ENCODE measurements around the gene NEB. TPM values are rescaled to one million over a fixed set of nuclear protein-coding genes. Genes with fewer than 3 reads are reported as not detected.

The NEB gene
- total RNA-seq, 1 donor: under 0.01 TPM

- DNase-seq (ENCODE audit: low read depth in 2 of 3, low spot score in 2 of 3): no peak
These were observed 248.2 kb downstream of the NEB start for GRCh38 chr2:151486053-151486452.

GRCh38 chr2:151484100-151484499 lies 250.2 kb downstream of the NEB start:
- DNase-seq (ENCODE audit: low read depth in 2 of 3, low spot score in 2 of 3): no peak

GRCh38 chr2:151483546-151483945 lies 250.7 kb downstream of the NEB start:
- no peak for DNase-seq (ENCODE audit: low read depth in 2 of 3, low spot score in 2 of 3)

GRCh38 chr2:151482171-151482725 lies 252.0 kb downstream of the NEB start:
- DNase-seq (ENCODE audit: low read depth in 2 of 3, low spot score in 2 of 3): no peak

DNA sequence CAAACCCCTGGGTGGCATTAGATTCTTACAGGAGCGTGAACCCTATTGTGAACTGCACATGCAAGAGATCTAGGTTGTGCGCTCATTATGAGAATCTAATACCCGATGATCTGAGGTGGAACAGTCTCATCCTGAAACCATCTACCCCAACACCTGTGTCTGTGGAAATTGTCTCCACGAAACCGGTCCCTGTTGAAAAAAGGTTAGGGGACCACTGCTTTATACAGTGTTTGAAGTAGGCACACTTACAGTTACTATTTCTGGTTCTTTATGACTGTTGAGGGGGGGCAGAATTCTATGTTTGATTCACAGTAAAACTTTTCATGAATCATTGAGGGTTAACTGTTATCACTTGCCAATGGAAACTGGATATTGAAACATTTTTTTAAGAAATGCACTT lies 252.5 kb downstream of the NEB start:
- no peak for DNase-seq (ENCODE audit: low read depth in 2 of 3, low spot score in 2 of 3)

- no peak for DNase-seq (ENCODE audit: low read depth in 2 of 3, low spot score in 2 of 3)
These were observed 256.3 kb downstream of the NEB start for GRCh38 chr2:151478011-151478410.

GRCh38 chr2:151476287-151476686 lies 258.0 kb downstream of the NEB start:
- DNase-seq (ENCODE audit: low read depth in 2 of 3, low spot score in 2 of 3): no peak

DNA sequence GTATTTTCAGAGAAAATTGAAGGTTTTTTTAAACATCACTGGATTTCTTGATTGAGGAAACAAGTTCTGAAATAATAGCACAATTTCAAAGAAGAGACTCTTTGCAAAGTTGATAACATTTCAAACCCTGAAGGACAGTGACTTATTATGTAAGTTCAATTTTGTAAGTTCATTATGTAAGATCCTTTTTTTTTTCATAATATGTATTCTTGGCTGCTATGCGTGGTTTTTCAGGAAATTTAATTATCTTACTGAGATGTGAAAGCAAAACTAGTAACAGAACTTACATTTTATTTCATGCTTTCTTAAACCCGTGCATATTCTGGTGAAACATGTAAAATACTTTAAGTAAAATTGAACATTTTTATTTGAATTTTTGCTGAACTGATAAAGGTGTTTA lies 259.2 kb downstream of the NEB start:
- no peak for DNase-seq (ENCODE audit: low read depth in 2 of 3, low spot score in 2 of 3)

GRCh38 chr2:151472966-151473365 lies 261.3 kb downstream of the NEB start:
- DNase-seq (ENCODE audit: low read depth in 2 of 3, low spot score in 2 of 3): no peak

DNA sequence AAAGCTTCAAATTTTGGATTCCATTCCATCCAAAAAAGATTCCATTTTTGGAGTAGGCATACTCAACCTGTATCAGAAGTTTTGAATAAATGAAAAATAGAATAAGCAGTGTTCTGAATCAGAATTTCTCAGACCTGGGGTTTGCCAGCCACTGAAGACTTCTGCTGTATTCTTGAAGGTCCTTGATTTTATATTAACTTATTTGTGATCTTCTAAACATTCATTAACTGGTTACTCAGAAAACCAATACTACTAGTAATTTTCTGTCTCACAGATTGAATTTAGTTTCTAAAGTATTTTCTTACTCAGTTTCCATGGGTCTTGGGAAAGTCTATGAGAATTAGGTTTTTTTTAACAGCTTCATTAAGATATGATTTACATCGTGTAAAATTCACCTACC lies 263.7 kb downstream of the NEB start:
- DNase-seq (ENCODE audit: low read depth in 2 of 3, low spot score in 2 of 3): no peak

DNA sequence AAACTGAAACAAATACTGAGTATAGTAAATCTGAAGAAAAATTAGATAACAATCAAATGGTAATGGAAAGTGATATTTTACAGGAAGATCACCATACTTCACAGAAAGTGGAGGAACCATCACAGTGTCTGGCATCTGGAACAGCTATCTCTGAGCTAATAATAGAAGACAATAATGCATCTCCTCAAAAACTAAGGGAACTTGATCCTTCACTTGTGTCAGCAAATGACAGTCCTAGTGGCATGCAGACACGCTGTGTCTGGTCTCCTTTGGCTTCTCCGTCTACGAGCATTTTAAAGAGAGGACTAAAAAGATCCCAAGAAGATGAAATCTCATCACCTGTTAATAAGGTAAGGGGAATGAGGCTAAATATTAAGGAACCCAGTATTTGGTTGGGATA lies 268.5 kb downstream of the NEB start:
- no peak for DNase-seq (ENCODE audit: low read depth in 2 of 3, low spot score in 2 of 3)

DNA sequence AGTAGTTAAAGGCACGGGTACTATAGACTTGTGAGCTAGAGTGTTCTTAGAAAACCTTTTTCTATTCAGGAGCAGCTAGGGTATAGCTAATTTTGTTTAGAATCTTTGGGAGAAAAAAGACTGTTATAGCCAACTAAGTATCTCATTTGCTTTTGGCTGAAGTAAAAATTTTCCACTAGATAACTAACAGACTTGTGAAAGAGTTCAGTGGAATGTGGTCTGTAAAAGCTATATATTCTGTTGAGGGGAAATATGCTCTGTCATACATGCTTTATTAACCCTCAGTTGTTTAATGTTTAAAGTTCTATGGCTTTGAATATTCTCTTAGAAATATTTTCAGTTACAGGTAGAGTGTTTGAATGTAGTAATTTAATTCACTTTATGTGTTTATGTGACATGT lies 274.9 kb downstream of the NEB start:
- no peak for DNase-seq (ENCODE audit: low read depth in 2 of 3, low spot score in 2 of 3)

- DNase-seq (ENCODE audit: low read depth in 2 of 3, low spot score in 2 of 3): no peak
These were observed 295.1 kb downstream of the NEB start for GRCh38 chr2:151439127-151439526.

GRCh38 chr2:151438506-151438905 lies 295.8 kb downstream of the NEB start:
- no peak for DNase-seq (ENCODE audit: low read depth in 2 of 3, low spot score in 2 of 3)

GRCh38 chr2:151437630-151438029 lies 296.6 kb downstream of the NEB start:
- peak in 2 of 3 donors; percentile 35 to 63 for DNase-seq (ENCODE audit: low read depth in 2 of 3, low spot score in 2 of 3)

Other genes starting within 250 kb of the NEB start
- gene ARL5A, start 93.9 kb upstream of the NEB start, total RNA-seq: 16.2 TPM